BJ (cell line): Measurements from ENCODE around the gene HHIPL1. TPM values are rescaled to one million over a fixed set of nuclear protein-coding genes. Genes with fewer than 3 reads are reported as not detected.

ENCODE experiments used
- CTCF ChIA-PET: fragments of 350-600 bp; formaldehyde crosslinking; extraction: SDS; loops from one replicate; lab custom pipeline; 2021; ENCODE audit warnings: antibody characterized with exemption, inconsistent platforms; lab: Yijun Ruan, JAX
- POLR2A ChIA-PET: fragments of 300-600 bp; sonication (Branson Sonifier 250); formaldehyde crosslinking; extraction: SDS; loops from one replicate; lab custom pipeline; 2021; ENCODE audit warnings: antibody characterized with exemption; lab: Charles Lee
- DNase-seq: peaks from one replicate; pipeline ENCODE4 v3.0.0-alpha.2; 2011; ENCODE audit warnings: low read depth
- H3K27me3 ChIP-seq: 2 replicates; pipeline ENCODE4 v1.6.0; 2011; ENCODE audit warnings: low read length; ENCODE audit not compliant: control insufficient read depth, insufficient read depth
- H3K36me3 ChIP-seq: 2 replicates; pipeline ENCODE4 v1.5.1; 2011; ENCODE audit warnings: low read length; ENCODE audit not compliant: control insufficient read depth, insufficient read depth
- H3K4me3 ChIP-seq: 2 replicates; pipeline ENCODE4 v1.5.1; 2011; ENCODE audit warnings: low read depth, mild to moderate bottlenecking, control low read depth, low read length
- CTCF ChIP-seq: IDR thresholded peaks from 2 replicates; pipeline ENCODE4 v1.5.1; 2011; ENCODE audit warnings: low read depth, mild to moderate bottlenecking, control low read depth, inconsistent platforms, low read length, moderate library complexity; ENCODE audit not compliant: insufficient read depth
- polyA plus RNA-seq: library from polyadenylated mRNA; depleted of rRNA; stranded (reverse); fragments of >200 nt; gene quantifications from 2 replicates; pipeline ENCODE4 v1.2.3, GENCODE V29; 2011

Gene HHIPL1
- polyA plus RNA-seq, 1 experiment, result 2.5 TPM

DNA sequence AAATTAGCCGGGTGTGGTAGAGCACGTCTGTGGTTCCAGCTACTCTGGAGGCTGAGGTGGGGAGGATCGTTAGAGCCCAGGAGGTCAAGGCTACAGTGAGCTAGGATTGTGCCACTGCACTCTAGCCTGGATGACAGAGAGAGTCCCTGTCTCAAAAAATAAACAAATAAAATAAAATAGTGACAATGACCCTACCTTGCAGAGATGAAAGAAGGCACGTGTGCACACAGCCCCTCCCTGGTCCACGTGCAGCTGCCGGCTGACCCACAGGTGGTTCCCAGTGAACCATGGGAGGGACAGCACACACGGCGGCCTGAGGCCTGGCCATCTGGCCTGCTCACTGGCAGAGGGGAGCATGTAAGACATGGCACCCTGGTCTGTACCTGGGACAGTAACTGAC lies 4.7 kb downstream of the HHIPL1 start:
- Histone ChIP-seq H3K36me3 (no peaks in the 10 kb centered on the region), H3K27me3 (no peaks in the 10 kb centered on the region), H3K4me3 (no peak overlapping the region)
- DNase-seq, result no peak
- ChIA-PET CTCF (no interaction called here), POLR2A (no interaction called here)
- no peak for TF ChIP-seq CTCF

DNA sequence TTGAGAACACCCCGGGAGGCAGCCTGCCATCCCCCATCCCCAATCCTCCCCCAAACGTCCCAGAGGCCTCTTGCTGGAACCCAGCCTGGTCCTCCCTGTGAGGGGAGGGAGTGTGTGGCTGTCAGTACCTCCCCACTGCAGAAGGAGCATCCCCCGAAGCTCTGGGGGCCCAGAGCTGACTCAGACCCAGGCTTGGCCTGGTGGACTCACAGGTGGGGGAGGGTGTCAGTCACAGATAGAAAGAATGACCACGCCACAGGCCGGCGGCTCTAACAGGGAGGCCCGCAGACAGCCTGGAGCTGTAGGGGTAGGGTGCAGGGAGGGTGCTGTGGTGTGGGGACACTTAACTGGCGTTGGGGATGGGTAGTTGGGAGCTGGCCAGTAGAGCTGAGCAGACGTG lies 5.3 kb downstream of the HHIPL1 start:
- ChIA-PET CTCF (no interaction called here), POLR2A (no interaction called here)
- Histone ChIP-seq H3K27me3 (no peaks in the 10 kb centered on the region), H3K4me3 (no peak overlapping the region), H3K36me3 (no peaks in the 10 kb centered on the region)
- TF ChIP-seq CTCF, result no peak
- DNase-seq, result no peak

DNA sequence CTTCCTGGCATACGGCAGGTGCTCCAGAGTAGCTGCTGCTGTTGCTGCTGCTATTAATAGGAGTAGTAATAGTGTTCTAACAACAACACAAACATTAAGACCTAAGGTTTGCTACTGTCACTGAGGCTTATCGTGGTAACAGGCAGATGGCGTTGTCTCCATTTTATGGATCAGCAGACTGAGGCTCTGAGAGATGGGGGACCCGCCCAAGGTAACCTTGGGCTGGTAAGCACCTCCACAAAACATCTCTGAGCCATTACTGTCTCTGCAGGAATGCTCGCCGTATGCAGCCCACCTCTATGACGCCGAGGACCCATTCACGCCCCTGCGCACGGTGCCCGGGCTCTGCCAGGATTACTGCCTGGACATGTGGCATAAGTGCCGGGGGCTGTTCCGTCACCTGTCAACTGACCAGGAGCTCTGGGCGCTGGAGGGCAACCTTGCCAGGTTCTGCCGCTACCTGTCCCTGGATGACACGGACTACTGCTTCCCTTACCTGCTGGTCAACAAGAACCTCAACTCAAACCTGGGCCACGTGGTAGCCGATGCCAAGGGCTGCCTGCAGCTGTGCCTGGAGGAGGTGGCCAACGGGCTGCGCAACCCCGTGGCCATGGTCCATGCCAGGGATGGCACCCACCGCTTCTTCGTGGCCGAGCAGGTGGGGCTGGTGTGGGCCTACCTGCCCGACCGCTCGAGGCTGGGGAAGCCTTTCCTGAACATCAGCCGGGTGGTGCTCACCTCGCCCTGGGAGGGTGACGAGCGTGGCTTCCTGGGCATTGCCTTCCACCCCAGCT lies 7.2 kb downstream of the HHIPL1 start:
- Histone ChIP-seq H3K4me3 (no peak overlapping the region), H3K36me3 (no peaks in the 10 kb centered on the region), H3K27me3 (no peaks in the 10 kb centered on the region; the same call in 1 of the 2 replicates)
- TF ChIP-seq CTCF, result no peak
- no peak for DNase-seq
- ChIA-PET POLR2A (no interaction called here), CTCF (no interaction called here)

GRCh38 chr14:99654235-99654985 lies 9.5 kb downstream of the HHIPL1 start:
- Histone ChIP-seq H3K36me3 (no peaks in the 10 kb centered on the region), H3K27me3 (peaks cover 1% of the 10 kb centered on the region; the same call in 1 of the 2 replicates), H3K4me3 (no peak overlapping the region)
- ChIA-PET POLR2A (interaction anchor here (0.6 kb wide), 1 partner anchor 12 kb away, joined by 6 read pairs; no protein-coding TSS in a partner anchor), CTCF (interaction anchor here (1.6 kb wide), 1 partner anchor 13 kb away, joined by 3 read pairs; no protein-coding TSS in a partner anchor)
- TF ChIP-seq CTCF, result no peak
- DNase-seq, result peak; percentile 17

GRCh38 chr14:99655521-99655920 lies 10.6 kb downstream of the HHIPL1 start:
- ChIA-PET POLR2A (no interaction called here), CTCF (interaction anchor here (1.3 kb wide), 1 partner anchor 27 kb away, joined by 4 read pairs; no protein-coding TSS in a partner anchor)
- no peak for TF ChIP-seq CTCF

More at GRCh38 chr14:99655521-99655920, 10.6 kb downstream of the HHIPL1 start:
- DNase-seq, result no peak
- H3K27me3 ChIP-seq, result peaks cover 1% of the 10 kb centered on the region; the same call in 1 of the 2 replicates
- H3K4me3 ChIP-seq, result no peak overlapping the region
- H3K36me3 ChIP-seq, result no peaks in the 10 kb centered on the region
